HG03060 (cell line): ENCODE data around the gene UBTD2.
"Not testable (repeated sequence)": the region's sequence is repeated elsewhere in the genome, so short reads cannot be mapped to it uniquely, and the experiment has no call there.

ENCODE experiments used
- ATAC-seq: cut with Tn5 transposase; IDR thresholded peaks from one replicate; pipeline ENCODE4 v1.9.1; 2021; ENCODE audit warnings: low read depth, moderate number of reproducible peaks; ENCODE audit not compliant: unreplicated experiment

UBTD2 gene

GRCh38 chr5:172283020-172283861 is at the start of gene UBTD2:
Gene UBTD2, minus strand, starts transcription at chr5:172283764. Its CDS starts 99 bp downstream, at chr5:172283665.
- peak; percentile 68 for ATAC-seq

GRCh38 chr5:172326901-172327300 is 43.3 kb upstream of the UBTD2 start:
- ATAC-seq = not testable (repeated sequence)

- ATAC-seq = no peak
Measured at GRCh38 chr5:172325452-172325851, 41.9 kb upstream of the UBTD2 start.

- peak; percentile 35 for ATAC-seq
Measured at GRCh38 chr5:172322028-172322965, 38.7 kb upstream of the UBTD2 start.

- ATAC-seq = no peak
Measured at GRCh38 chr5:172321593-172321992, 38.0 kb upstream of the UBTD2 start.

- no peak for ATAC-seq
Measured at GRCh38 chr5:172319708-172320441, 36.3 kb upstream of the UBTD2 start.

GRCh38 chr5:172315587-172316493 is 32.3 kb upstream of the UBTD2 start:
- ATAC-seq = peak; percentile 58

GRCh38 chr5:172313915-172314314 is 30.4 kb upstream of the UBTD2 start:
- no peak for ATAC-seq

GRCh38 chr5:172312286-172312685 is 28.7 kb upstream of the UBTD2 start:
- no peak for ATAC-seq

GRCh38 chr5:172311605-172312004 is 28.0 kb upstream of the UBTD2 start:
- no peak for ATAC-seq

- ATAC-seq = no peak
Measured at GRCh38 chr5:172311026-172311425, 27.5 kb upstream of the UBTD2 start.

GRCh38 chr5:172305380-172305779 is 21.8 kb upstream of the UBTD2 start:
- no peak for ATAC-seq

GRCh38 chr5:172303572-172304335 is 20.2 kb upstream of the UBTD2 start:
- no peak for ATAC-seq

- no peak for ATAC-seq
Measured at GRCh38 chr5:172303162-172303561, 19.6 kb upstream of the UBTD2 start.

GRCh38 chr5:172302047-172302710 is 18.6 kb upstream of the UBTD2 start:
- ATAC-seq = no peak

GRCh38 chr5:172299916-172300439 is 16.4 kb upstream of the UBTD2 start:
- no peak for ATAC-seq

- ATAC-seq = no peak
Measured at GRCh38 chr5:172294831-172295230, 11.3 kb upstream of the UBTD2 start.

- no peak for ATAC-seq
Measured at GRCh38 chr5:172293745-172294342, 10.3 kb upstream of the UBTD2 start.
